ENCODE measurements around the gene FKBP9. TPM values are rescaled to one million over a fixed set of nuclear protein-coding genes. Genes with fewer than 3 reads are reported as not detected.
"Not testable (repeated sequence)": the region's sequence is repeated elsewhere in the genome, so short reads cannot be mapped to it uniquely, and the experiment has no call there.

Gene FKBP9
- total RNA-seq, 1 donor from 2014 or later: 116 TPM

- DNase-seq (ENCODE audit: low spot score): peak; percentile 57
Measured at GRCh38 chr7:33005193-33005592, 48.0 kb downstream of the FKBP9 start.

- DNase-seq (ENCODE audit: low spot score): not testable (repeated sequence)
Measured at GRCh38 chr7:33005690-33006089, 48.5 kb downstream of the FKBP9 start.

- DNase-seq (ENCODE audit: low spot score): no peak
Measured at GRCh38 chr7:33009734-33010133, 52.5 kb downstream of the FKBP9 start.

GRCh38 chr7:33012364-33012763, 55.1 kb downstream of the FKBP9 start:
- no peak for DNase-seq (ENCODE audit: low spot score)

- DNase-seq (ENCODE audit: low spot score): no peak
Measured at GRCh38 chr7:33024189-33024757, 67.0 kb downstream of the FKBP9 start.

- no peak for DNase-seq (ENCODE audit: low spot score)
Measured at GRCh38 chr7:33035776-33036175, 78.5 kb downstream of the FKBP9 start.

GRCh38 chr7:33038639-33039038, 81.4 kb downstream of the FKBP9 start:
- DNase-seq (ENCODE audit: low spot score): no peak

- no peak for DNase-seq (ENCODE audit: low spot score)
Measured at GRCh38 chr7:33039257-33039902, 82.1 kb downstream of the FKBP9 start.

GRCh38 chr7:33039903-33040292, 82.7 kb downstream of the FKBP9 start:
- DNase-seq (ENCODE audit: low spot score): no peak

GRCh38 chr7:33040803-33041516, 83.7 kb downstream of the FKBP9 start:
- DNase-seq (ENCODE audit: low spot score): peak; percentile 74

GRCh38 chr7:33041631-33042428, 84.6 kb downstream of the FKBP9 start:
- no peak for DNase-seq (ENCODE audit: low spot score)

- DNase-seq (ENCODE audit: low spot score): no peak
Measured at GRCh38 chr7:33043501-33044400, 86.5 kb downstream of the FKBP9 start.

GRCh38 chr7:33044401-33044718, 87.1 kb downstream of the FKBP9 start:
- DNase-seq (ENCODE audit: low spot score): peak; percentile 46

GRCh38 chr7:33044986-33045385, 87.7 kb downstream of the FKBP9 start:
- no peak for DNase-seq (ENCODE audit: low spot score)

- DNase-seq (ENCODE audit: low spot score): no peak
Measured at GRCh38 chr7:33048257-33048656, 91.0 kb downstream of the FKBP9 start.

GRCh38 chr7:33048704-33049103, 91.5 kb downstream of the FKBP9 start:
- no peak for DNase-seq (ENCODE audit: low spot score)

- peak; percentile 52 for DNase-seq (ENCODE audit: low spot score)
Measured at GRCh38 chr7:33050535-33051318, 93.5 kb downstream of the FKBP9 start.

GRCh38 chr7:33053721-33054120, 96.5 kb downstream of the FKBP9 start:
- no peak for DNase-seq (ENCODE audit: low spot score)

GRCh38 chr7:33054261-33054964, 97.2 kb downstream of the FKBP9 start:
- DNase-seq (ENCODE audit: low spot score): no peak

GRCh38 chr7:33055158-33055557, 97.9 kb downstream of the FKBP9 start:
- no peak for DNase-seq (ENCODE audit: low spot score)
